HepG2 (cell line): ENCODE measurements around the gene UAP1.

ENCODE experiments used
- BRF2 ChIP-seq: sonication (generic); formaldehyde crosslinking; IDR thresholded peaks from 2 replicates; pipeline ENCODE4 v1.8.1; 2022; ENCODE audit warnings: mild to moderate bottlenecking, missing genetic modification reagents
- CEBPB ChIP-seq: IDR thresholded peaks from 2 replicates; pipeline ENCODE4 v1.6.1; 2011; ENCODE audit warnings: low read depth, low read length, improper control_type of control experiment, borderline replicate concordance
- CTCF ChIP-seq: sonication (generic); formaldehyde crosslinking; IDR thresholded peaks from 2 replicates; pipeline ENCODE4 v1.5.0; 2020; ENCODE audit warnings: mild to moderate bottlenecking, missing genetic modification reagents, moderate library complexity
- DDIT3 ChIP-seq: sonication (generic); formaldehyde crosslinking; IDR thresholded peaks from 2 replicates; pipeline ENCODE4 v1.4.0; 2020; ENCODE audit warnings: mild to moderate bottlenecking, missing genetic modification reagents
- EP300 ChIP-seq, 3 experiments: sonication (generic) in 1 of 3; formaldehyde crosslinking in 1 of 3; IDR thresholded peaks; 2 replicates each; pipeline versions ENCODE4 v1.5.1 to v1.6.1; 2011 to 2020; ENCODE audit warnings: low read depth in 2 of 3, low read length in 2 of 3, borderline replicate concordance in 1 of 3, improper control_type of control experiment in 1 of 3, mild to moderate bottlenecking in 1 of 3, missing genetic modification reagents in 1 of 3, moderate library complexity in 1 of 3
- EZH2 ChIP-seq: conservative IDR thresholded peaks from 2 replicates; pipeline ENCODE4 v1.6.1; 2012; ENCODE audit warnings: mild to moderate bottlenecking, low read depth, low read length, moderate library complexity
- NR2F1 ChIP-seq, 2 experiments: fragments of 450-650 bp in 1 of 2; formaldehyde crosslinking in 1 of 2; IDR thresholded peaks; 2 replicates each; pipeline versions ENCODE4 v1.5.0 to v1.6.1; 2016 to 2020; ENCODE audit warnings: mild to moderate bottlenecking in 1 of 2, missing compliant biosample characterization in 1 of 2, missing genetic modification reagents in 1 of 2, moderate library complexity in 1 of 2
- POLR2AphosphoS5 ChIP-seq: IDR thresholded peaks from 2 replicates; pipeline ENCODE4 v1.6.1; 2012; ENCODE audit warnings: low read depth, low read length
- RCOR2 ChIP-seq: IDR thresholded peaks from 2 replicates; pipeline ENCODE4 v1.6.1; 2016; ENCODE audit warnings: missing biosample characterization, missing genetic modification reagents
- RFX5 ChIP-seq: IDR thresholded peaks from 2 replicates; pipeline ENCODE4 v1.6.1; 2011; ENCODE audit warnings: low read depth, low read length, improper control_type of control experiment
- RNF2 ChIP-seq: fragments of 450-650 bp; conservative IDR thresholded peaks from 2 replicates; pipeline ENCODE4 v1.6.1; 2016; ENCODE audit warnings: low read depth
- TRIM24 ChIP-seq: sonication (generic); formaldehyde crosslinking; IDR thresholded peaks from 2 replicates; pipeline ENCODE4 v1.8.0; 2022; ENCODE audit warnings: mild to moderate bottlenecking, missing genetic modification reagents
- ZBTB7B ChIP-seq: sonication (generic); formaldehyde crosslinking; IDR thresholded peaks from 2 replicates; pipeline ENCODE4 v1.4.0; 2020; ENCODE audit warnings: missing genetic modification reagents
- ZNF7 ChIP-seq: IDR thresholded peaks from 2 replicates; pipeline ENCODE4 v1.6.1; 2016; ENCODE audit warnings: missing biosample characterization, missing genetic modification reagents

- TF ChIP-seq DDIT3 (CRISPR knock-in tag) (no peak), CEBPB (no peak), NR2F1 (CRISPR knock-in tag; IDR thresholded peaks at IDR 0.05) (no peak), RNF2 (no peak), CTCF (no peak), RCOR2 (no peak), BRF2 (CRISPR knock-in tag) (no peak), TRIM24 (CRISPR knock-in tag) (no peak), ZNF7 (CRISPR knock-in tag) (no peak), ZBTB7B (CRISPR knock-in tag) (no peak), POLR2AphosphoS5 (no peak), RFX5 (no peak), EZH2 (no peak), EP300 (IDR thresholded peaks at IDR 0.05; ENCODE audit: low read depth in 2 of 2, low read length in 2 of 2) (no peak), EP300 (CRISPR knock-in tag; IDR thresholded peaks at IDR 0.05; ENCODE audit: borderline replicate concordance) (no peak)
Measured at GRCh38 chr1:162626094-162626493, 64.6 kb downstream of the UAP1 start.
